Prostate gland (tissue), 2 donors: Measurements from ENCODE around the gene ABHD16A. TPM values are rescaled to one million over a fixed set of nuclear protein-coding genes. Genes with fewer than 3 reads are reported as not detected.

Experiments
- DNase-seq: peaks from one replicate; pipeline ENCODE4 v3.0.0-alpha.2; 2019; ENCODE audit warnings: low spot score
- H3K27ac ChIP-seq, 2 donors: fragments of 200-600 bp; sonication (generic); 2 replicates each; pipeline ENCODE4 v1.5.1; 2017 to 2019
- H3K27me3 ChIP-seq: fragments of 200-600 bp; sonication (generic); replicated peaks from 2 replicates; pipeline ENCODE4 v1.5.1; 2019; ENCODE audit not compliant: insufficient read depth
- H3K36me3 ChIP-seq, 2 donors: fragments of 200-600 bp; sonication (generic); 1 replicate in 1 of 2; 2 replicates in 1 of 2; pipeline versions ENCODE4 v1.5.1 to v1.8.1; 2017 to 2019
- H3K4me1 ChIP-seq: fragments of 200-600 bp; sonication (generic); replicated peaks from 2 replicates; pipeline ENCODE4 v1.5.1; 2019
- H3K4me3 ChIP-seq, 2 donors: fragments of 200-600 bp; sonication (generic); 2 replicates each; pipeline ENCODE4 v1.5.1; 2017 to 2019
- H3K9me3 ChIP-seq: fragments of 200-600 bp; sonication (generic); 2 replicates; pipeline ENCODE4 v1.5.1; 2017
- CTCF ChIP-seq, 4 experiments: fragments of 200-600 bp in 2 of 4; fragments of 450-650 bp in 2 of 4; sonication (generic) in 2 of 4; IDR thresholded peaks; 1 replicate in 3 of 4; 2 replicates in 1 of 4; pipeline ENCODE4 v1.5.1; 2016 to 2019; ENCODE audit warnings: antibody characterized with exemption in 4 of 4, mild to moderate bottlenecking in 2 of 4, moderate library complexity in 2 of 4
- POLR2A ChIP-seq: fragments of 450-650 bp; IDR thresholded peaks from one replicate; pipeline ENCODE4 v1.6.1; 2016; ENCODE audit warnings: antibody characterized with exemption, mild to moderate bottlenecking
- POLR2AphosphoS5 ChIP-seq: sonication (generic); formaldehyde crosslinking; IDR thresholded peaks from one replicate; pipeline ENCODE4 v1.6.1; 2017; ENCODE audit warnings: antibody characterized with exemption
- WGBS: methylation state at CpG from one replicate; pipeline ENCODE4 v1.1.5; 2018; 5-methylcytosine and 5-hydroxymethylcytosine counted together
- intact Hi-C: fragments of 100-400 bp; cut with DNase I; formaldehyde crosslinking; loops from one replicate; pipeline ENCODE4 v1.14.2; 2022
- total RNA-seq, 2 donors: library from RNA; depleted of rRNA; stranded (reverse); fragments of >200 nt; gene quantifications; one replicate each; pipeline ENCODE4 v1.1.0, GENCODE V29; 2016

ABHD16A gene
- total RNA-seq, 2 donors from 2014 or later: 78.1 to 83.6 TPM

GRCh38 chr6:31744422-31744821 is 41.3 kb upstream of the ABHD16A start:
- WGBS: 69% methylated on average over 1 of the region's 1 CpG
- Histone ChIP-seq H3K4me1 (peaks cover under 1% of the 10 kb centered on the region), H3K27ac (no peak overlapping the region), H3K4me3 (no peak overlapping the region), H3K27me3 (no peaks in the 10 kb centered on the region), H3K36me3 (no peaks in the 10 kb centered on the region), H3K9me3 (no peaks in the 10 kb centered on the region)
- intact Hi-C loops: no loop called here
- TF ChIP-seq POLR2A: no peak
- DNase-seq: no peak

- H3K27me3 ChIP-seq: no peaks in the 10 kb centered on the region
- no peak for TF ChIP-seq CTCF (IDR thresholded peaks at IDR 0.05)
- no peak for TF ChIP-seq POLR2A
- no peak for TF ChIP-seq POLR2AphosphoS5
- DNase-seq: no peak
- no peak overlapping the region for H3K4me3 ChIP-seq
- peaks cover 5% of the 10 kb centered on the region for H3K4me1 ChIP-seq
- H3K27ac ChIP-seq: no peak overlapping the region
- no peaks in the 10 kb centered on the region for H3K9me3 ChIP-seq
- no peaks in the 10 kb centered on the region for H3K36me3 ChIP-seq
- intact Hi-C loops: no loop called here
- 96% methylated on average over 3 of the region's 3 CpGs for WGBS
Observed at GRCh38 chr6:31742894-31743293, 39.8 kb upstream of the ABHD16A start.

GRCh38 chr6:31741815-31742214 is 38.7 kb upstream of the ABHD16A start:
- 87% methylated on average over 2 of the region's 2 CpGs for WGBS
- Histone ChIP-seq H3K4me1 (peaks cover 7% of the 10 kb centered on the region), H3K27me3 (no peaks in the 10 kb centered on the region), H3K27ac (no peak overlapping the region), H3K9me3 (no peaks in the 10 kb centered on the region), H3K36me3 (no peaks in the 10 kb centered on the region), H3K4me3 (no peak overlapping the region)
- TF ChIP-seq CTCF (IDR thresholded peaks at IDR 0.05): no peak
- DNase-seq: no peak
- intact Hi-C loops: no loop called here

- no peaks in the 10 kb centered on the region for H3K9me3 ChIP-seq
- H3K36me3 ChIP-seq: no peaks in the 10 kb centered on the region
- DNase-seq: no peak
- no peak for TF ChIP-seq POLR2AphosphoS5
- no peak for TF ChIP-seq POLR2A
- no peak for TF ChIP-seq CTCF (IDR thresholded peaks at IDR 0.05)
- H3K27me3 ChIP-seq: no peaks in the 10 kb centered on the region
- WGBS: 19% methylated on average over 29 of the region's 29 CpGs
- H3K4me1 ChIP-seq: peaks cover 11% of the 10 kb centered on the region
- peak overlapping the region; percentile 51 to 56 for H3K4me3 ChIP-seq
- H3K27ac ChIP-seq: peak overlapping the region; percentile 94 to 98
- intact Hi-C loops: no loop called here
Observed at GRCh38 chr6:31740397-31741223, 37.5 kb upstream of the ABHD16A start.

- intact Hi-C loops: loop anchor here (5.0 kb wide), 1 partner anchor 82 kb away; no protein-coding TSS in a partner anchor
- peak; percentile 99 for DNase-seq
- no peaks in the 10 kb centered on the region for H3K36me3 ChIP-seq
- TF ChIP-seq CTCF (IDR thresholded peaks at IDR 0.05): peak in 1 of 4 experiments; percentile 15
- peak; percentile 97 for TF ChIP-seq POLR2AphosphoS5
- peak; percentile 77 for TF ChIP-seq POLR2A
- no peaks in the 10 kb centered on the region for H3K27me3 ChIP-seq
- no peaks in the 10 kb centered on the region for H3K9me3 ChIP-seq
- peak within 1 kb of the TSS; percentile 51 to 56 for H3K4me3 ChIP-seq
- 1% methylated on average over 54 of the region's 58 CpGs for WGBS
- peak within 1 kb of the TSS; percentile 94 to 98 for H3K27ac ChIP-seq
- peaks cover 11% of the 10 kb centered on the region for H3K4me1 ChIP-seq
Observed at GRCh38 chr6:31739639-31740396, 36.7 kb upstream of the ABHD16A start, which contains the start of gene MSH5. Gene MSH5, plus strand, starts transcription at chr6:31740005. Its CDS starts 462 bp downstream, at chr6:31740467.
